ENCODE data around the gene KATNAL1.
"Not testable (repeated sequence)": the region's sequence is repeated elsewhere in the genome, so short reads cannot be mapped to it uniquely, and the experiment has no call there.

The KATNAL1 gene

GRCh38 chr13:30211745-30212144, 95.6 kb downstream of the KATNAL1 start:
- no peak for DNase-seq (ENCODE audit: low read depth)

DNA sequence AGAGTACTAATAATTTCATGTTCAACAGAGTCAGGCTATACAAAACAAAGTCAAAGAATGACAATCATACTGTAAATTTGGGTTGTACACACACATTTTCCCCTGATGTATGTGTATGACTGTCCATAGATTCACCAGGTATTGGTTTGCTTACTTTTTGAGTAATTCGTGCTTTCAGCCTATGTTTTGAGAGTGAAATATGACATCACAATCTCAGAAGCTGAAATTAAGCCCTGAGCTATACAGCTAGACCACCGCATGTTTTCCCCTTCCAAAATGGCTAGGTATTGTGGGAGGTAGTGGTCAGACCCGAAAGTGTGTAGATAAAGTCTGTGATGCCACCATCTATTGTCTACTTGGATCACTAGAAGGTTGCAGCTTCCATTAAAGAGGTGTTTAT, 102.8 kb downstream of the KATNAL1 start:
- no peak for DNase-seq (ENCODE audit: low read depth)

GRCh38 chr13:30196025-30196424, 111.3 kb downstream of the KATNAL1 start:
- DNase-seq (ENCODE audit: low read depth): no peak

GRCh38 chr13:30194906-30195305, 112.4 kb downstream of the KATNAL1 start:
- no peak for DNase-seq (ENCODE audit: low read depth)

GRCh38 chr13:30193279-30194234, 113.8 kb downstream of the KATNAL1 start:
- no peak for DNase-seq (ENCODE audit: low read depth)

GRCh38 chr13:30192320-30193093, 114.8 kb downstream of the KATNAL1 start:
- no peak for DNase-seq (ENCODE audit: low read depth)

DNA sequence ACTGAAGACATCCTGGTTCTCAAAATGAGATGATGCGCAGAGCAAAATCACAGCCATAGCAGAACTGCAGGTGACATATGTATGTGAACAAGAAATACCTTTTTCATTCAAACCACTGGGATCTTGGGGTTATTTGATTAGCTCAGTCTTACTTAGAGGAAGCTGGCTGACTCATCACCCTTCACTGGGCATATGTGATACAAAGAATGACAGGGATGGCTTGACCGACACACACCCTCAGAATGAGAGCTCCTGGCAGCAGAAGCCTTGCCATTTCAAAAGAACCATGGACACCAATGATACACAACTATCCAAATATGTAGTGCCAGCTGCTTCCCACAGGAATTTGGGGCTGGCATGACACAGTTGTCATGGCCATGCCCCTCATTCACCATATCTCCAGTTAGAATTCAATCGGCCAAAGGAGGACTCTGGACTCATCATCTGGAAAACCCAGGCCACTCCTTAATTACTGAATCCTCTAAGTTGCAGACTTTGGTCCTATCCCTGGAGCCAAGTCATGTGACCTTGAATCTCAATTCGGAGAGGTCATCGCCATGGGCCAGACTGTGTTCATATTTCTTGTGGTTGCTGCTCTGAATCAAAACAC, 115.8 kb downstream of the KATNAL1 start:
- no peak for DNase-seq (ENCODE audit: low read depth)

- no peak for DNase-seq (ENCODE audit: low read depth)
These were observed 120.5 kb downstream of the KATNAL1 start for GRCh38 chr13:30186634-30187415.

GRCh38 chr13:30181888-30182651, 125.3 kb downstream of the KATNAL1 start:
- no peak for DNase-seq (ENCODE audit: low read depth)

DNA sequence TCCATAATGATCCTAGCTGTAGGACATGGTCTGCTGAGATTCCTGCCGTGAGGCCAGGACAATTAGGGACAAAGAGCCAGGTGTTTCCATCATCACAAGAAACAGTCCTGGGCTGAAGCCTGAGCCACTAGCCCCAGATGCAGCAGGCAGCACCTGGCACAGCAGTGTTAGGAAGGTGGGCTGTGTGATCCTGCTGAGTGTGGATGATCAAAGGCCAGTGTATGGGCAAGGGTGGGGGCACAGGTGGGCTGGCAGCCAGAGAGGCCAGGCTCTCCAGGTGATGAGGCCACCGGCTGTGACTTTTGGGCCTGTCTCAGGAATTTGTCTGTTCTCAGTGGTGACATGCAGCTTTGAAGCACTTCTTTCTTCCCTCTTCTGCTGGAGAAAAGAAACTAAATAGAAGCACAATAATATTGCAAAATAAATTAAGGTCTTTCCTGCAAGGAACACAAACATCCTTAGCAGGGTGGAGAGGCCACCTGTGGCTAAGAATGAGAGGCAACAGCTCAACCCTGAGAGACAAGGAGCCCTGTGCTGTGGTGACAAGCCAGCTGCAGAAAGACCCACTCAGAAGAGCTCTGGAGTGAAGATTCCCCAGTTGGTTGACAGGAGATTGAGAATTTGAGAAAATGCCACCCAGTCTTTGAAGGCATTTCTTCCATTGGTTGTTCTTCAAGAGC, 127.6 kb downstream of the KATNAL1 start:
- no peak for DNase-seq (ENCODE audit: low read depth)

- DNase-seq (ENCODE audit: low read depth): no peak
These were observed 128.4 kb downstream of the KATNAL1 start for GRCh38 chr13:30178976-30179375.

GRCh38 chr13:30175166-30175565, 132.2 kb downstream of the KATNAL1 start:
- no peak for DNase-seq (ENCODE audit: low read depth)

- DNase-seq (ENCODE audit: low read depth): not testable (repeated sequence)
These were observed 133.1 kb downstream of the KATNAL1 start for GRCh38 chr13:30174250-30174649.

GRCh38 chr13:30173303-30173610, 134.1 kb downstream of the KATNAL1 start:
- DNase-seq (ENCODE audit: low read depth): no peak

DNA sequence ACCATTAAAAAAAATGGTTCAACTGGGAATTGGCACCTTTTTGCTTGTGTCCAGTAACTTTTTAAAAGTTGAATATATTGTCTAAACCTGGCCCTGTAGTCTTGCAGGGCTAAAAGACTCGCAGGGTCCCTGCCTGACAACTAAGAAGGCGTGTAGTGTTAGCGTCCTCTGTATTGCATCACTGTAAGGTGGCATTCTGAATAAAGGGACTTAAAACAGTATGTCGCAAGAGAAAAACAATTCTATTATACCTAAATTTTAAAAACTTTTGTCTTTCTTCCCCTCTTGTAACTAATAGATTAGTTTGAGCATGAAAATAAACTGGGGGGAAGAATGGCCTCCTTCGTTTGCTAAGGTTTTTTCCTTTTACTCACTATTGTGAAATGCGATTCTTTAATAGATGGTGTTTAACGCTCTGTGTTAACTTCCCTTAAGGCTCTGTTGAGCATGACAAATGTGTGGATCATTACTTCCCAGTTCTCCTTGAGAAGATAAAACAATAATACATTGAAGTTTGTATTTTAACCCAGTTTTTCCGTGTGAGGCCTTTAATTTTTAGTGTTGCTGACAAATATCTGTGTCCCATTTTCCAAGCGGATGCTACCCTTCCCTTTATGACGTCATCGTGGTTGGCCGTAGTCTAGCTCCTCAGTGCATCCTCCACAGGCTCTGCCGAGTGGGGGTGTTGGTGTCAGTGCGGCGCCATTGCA, 134.6 kb downstream of the KATNAL1 start:
- DNase-seq (ENCODE audit: low read depth): no peak

GRCh38 chr13:30170569-30170968, 136.8 kb downstream of the KATNAL1 start:
- no peak for DNase-seq (ENCODE audit: low read depth)

GRCh38 chr13:30169442-30169841, 137.9 kb downstream of the KATNAL1 start:
- no peak for DNase-seq (ENCODE audit: low read depth)

GRCh38 chr13:30165796-30166195, 141.6 kb downstream of the KATNAL1 start:
- DNase-seq (ENCODE audit: low read depth): no peak

- DNase-seq (ENCODE audit: low read depth): no peak
These were observed 142.3 kb downstream of the KATNAL1 start for GRCh38 chr13:30165071-30165470.

DNA sequence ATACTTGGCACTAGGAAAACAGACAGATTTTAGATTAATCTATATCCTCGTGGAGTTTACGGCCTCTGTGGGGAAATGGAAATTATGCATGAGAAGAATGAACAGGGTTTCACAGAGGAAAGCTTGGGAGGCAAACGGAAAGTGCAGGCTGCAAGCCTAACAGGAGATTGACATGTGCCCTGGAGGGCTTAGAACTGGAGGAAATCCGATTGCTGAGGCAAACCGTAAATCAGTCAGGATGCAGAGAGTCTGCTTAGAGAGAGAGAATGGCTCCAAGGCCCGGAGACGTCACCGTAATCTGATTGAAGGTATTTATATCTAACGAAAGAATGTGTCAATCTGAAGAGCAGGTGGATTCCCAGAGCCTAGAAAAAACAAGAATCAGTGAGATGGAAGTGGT, 143.2 kb downstream of the KATNAL1 start:
- DNase-seq (ENCODE audit: low read depth): no peak

Measured in activated T-cell treated with anti-CD3 and anti-CD28 coated beads for 1 hour (primary cell).